Effector CD4-positive, alpha-beta T cell (primary cell): ENCODE measurements around the gene RD3L.
"Not testable (repeated sequence)": the region's sequence is repeated elsewhere in the genome, so short reads cannot be mapped to it uniquely, and the experiment has no call there.

ENCODE experiments used
- DNase-seq: peaks from one replicate; pipeline ENCODE4 v3.0.0-alpha.2; 2020

Gene RD3L

DNA sequence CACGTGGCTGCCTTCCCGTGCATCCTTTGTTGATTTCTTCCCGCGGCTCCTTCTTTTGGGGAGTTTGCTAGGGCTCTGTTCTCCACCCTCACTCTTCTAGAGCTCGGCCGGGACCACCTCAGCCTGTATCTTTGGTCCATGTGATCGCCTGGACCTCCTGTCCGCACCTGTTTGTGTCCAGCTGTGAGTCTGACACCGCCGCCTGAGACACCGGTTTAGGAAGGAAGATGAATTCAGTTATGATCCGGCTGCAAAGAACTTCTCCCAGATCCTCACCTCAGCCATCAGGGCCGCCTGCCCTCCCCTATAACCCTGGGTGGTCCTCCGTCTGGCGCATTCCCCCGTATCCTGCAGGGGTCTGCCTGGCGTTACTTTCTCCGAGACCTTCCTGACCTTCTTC lies 14.8 kb downstream of the RD3L start:
- DNase-seq = no peak

DNA sequence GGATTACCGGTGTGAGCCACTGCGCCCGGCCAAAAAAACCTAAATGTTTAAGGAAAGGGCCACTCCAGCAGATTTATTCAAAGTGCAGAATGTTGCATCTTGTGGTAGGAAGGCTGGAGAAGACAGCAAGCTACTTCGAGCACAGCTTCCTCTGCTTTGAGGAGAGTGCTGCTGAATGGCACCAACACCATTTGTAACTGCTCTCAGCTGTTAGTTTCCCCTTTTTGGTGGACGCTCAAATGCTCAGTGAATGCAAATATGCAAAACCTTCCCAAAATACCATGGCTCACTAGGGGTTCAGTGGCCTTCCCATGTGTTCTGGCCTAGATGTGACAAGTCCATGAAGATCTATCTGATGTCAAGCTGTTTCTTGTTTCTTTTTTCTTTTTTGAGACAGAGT lies 17.0 kb downstream of the RD3L start:
- DNase-seq = no peak

DNA sequence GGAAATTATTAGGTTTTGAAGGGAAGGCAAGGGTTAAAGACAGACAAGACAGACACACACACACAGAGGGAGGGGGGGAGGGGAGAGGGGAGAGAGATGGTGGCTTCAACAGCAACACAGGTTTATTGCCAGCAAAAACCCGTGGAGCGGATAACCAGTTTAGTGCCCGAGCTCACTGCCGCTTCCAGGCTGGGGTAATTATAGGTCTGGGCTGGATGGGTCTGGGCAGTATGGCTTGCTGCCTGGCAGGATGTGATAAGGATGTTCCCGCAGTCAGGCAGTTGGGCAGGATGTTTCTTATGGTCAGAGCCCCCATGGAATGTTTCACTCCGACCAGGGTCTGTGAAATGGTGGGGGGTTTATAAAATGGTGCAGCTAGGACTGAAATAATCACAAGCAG lies 18.5 kb downstream of the RD3L start:
- no peak for DNase-seq

DNA sequence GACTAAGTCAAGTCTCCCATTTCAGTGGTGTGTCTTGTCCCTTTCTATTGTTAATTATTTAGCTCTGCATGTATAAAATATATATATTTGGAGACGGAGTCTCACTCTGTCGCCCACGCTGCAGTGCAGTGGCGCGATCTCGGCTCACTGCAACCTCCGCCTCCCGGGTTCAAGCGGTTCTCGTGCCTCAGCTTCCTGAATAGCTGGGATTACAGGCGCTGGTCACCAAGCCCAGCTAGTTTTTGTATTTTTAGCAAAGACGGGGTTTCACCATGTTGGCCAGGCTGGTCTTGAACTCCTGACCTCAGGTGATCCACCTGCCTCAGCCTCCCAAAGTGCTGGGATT lies 20.5 kb downstream of the RD3L start:
- DNase-seq = not testable (repeated sequence)

DNA sequence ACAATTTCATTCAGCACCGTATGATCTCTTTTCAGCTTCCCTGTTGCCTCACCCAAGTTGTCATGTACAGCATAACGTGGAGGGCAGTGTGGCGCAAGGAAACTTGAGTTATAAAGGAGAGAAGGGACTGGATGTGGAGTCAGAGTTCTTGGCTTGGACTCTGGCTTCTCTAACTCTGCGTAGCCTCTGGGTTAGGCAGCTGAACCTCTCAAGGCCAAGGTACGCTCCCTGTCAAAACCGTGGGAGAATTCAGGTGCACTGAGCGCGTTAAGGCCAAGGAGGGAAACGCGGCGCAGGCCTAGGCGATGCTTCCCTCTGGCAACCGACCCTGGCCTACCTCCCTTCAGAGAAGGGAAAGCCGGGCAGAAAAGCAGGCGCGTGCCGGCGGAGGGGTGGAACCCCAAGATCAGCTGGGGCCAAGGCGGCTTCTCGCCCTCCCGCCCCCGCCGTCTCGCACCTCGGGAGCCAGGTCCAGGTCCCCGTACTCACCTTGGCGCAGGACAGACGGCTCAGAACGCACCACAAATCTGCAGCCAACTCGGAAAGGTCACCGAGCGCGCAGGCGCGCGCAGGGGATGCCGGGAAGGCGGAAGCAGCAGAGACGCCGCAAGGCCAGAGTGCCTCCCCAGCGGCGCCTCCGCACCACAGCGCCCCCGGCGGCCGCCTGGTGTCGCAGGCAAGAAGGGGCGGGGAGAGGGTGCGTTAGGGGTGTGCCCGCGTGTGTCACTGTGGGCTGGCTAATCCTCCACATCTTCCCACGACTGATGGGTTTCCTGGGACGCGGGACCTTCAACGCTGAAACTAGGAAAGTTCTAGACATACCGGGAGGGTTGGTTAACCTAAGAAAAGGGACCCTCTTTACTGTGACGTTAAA lies 21.1 kb downstream of the RD3L start:
- DNase-seq = peak; percentile 94

DNA sequence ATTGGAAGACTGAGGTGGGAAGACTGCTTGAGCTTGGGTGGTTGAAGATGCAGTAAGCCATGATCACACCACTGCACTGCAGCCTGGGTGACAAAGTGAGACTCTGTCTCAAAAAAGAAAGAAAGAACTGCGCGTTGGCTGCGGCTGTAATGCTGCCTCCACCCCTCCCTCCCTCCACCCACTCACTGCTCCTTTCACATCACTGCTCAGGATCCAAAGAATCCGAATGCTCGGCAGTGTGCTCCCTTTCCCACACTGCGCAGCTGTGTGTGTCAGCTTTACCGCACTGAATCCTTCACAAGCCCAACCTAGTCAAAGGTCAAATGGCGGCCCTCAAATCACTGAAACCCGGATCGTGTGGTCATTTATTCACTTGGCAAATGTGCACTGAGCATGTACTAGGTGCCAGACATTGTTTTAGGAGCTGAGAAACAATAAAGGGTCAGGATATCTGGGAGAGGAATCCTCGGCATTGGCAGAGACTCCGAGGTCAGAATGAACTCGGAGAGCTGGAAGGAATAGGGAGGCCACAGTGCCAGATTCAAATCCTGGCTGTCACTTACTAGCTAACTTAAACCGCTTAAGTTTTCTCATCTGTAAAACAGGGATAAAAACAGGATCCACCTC lies 25.6 kb downstream of the RD3L start:
- DNase-seq = no peak

DNA sequence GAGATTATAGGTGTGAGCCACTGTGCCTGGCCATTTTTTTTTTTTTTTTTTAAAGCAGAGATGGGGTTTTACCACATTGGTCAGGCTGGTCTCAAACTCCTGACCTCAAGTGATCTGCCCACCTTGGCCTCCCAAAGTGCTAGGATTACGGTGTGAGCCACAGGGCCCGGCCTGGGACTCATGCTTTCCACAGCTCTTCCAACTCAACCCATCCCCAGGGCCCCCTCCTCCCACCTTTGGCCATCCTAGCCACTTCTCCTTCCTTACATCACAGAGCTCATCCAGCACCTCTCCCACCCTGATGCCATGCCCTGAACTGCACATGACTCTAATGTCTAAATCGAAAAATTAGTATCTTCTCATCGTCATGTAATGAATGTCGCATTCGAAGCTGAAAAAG lies 26.7 kb downstream of the RD3L start:
- DNase-seq = no peak

DNA sequence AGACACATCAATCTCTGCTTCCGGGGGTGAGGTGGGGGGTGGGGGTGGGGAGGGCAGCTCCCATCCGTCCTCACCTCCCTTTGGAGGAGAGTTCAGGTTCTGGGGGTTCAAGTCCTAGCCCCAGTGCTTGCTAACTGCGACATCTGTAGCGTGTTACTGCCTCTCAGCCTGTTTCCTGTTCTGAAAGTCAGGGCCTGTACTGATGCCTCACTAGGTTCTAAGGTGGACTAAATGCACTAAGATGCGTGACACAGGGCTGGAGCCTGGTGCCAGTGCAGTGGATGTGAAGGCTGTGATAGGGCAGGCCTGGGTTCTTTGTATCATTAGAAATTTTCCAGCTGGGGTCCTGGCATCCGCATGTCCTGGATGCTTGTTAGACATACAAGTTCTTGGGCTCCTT lies 31.3 kb downstream of the RD3L start:
- DNase-seq = no peak

DNA sequence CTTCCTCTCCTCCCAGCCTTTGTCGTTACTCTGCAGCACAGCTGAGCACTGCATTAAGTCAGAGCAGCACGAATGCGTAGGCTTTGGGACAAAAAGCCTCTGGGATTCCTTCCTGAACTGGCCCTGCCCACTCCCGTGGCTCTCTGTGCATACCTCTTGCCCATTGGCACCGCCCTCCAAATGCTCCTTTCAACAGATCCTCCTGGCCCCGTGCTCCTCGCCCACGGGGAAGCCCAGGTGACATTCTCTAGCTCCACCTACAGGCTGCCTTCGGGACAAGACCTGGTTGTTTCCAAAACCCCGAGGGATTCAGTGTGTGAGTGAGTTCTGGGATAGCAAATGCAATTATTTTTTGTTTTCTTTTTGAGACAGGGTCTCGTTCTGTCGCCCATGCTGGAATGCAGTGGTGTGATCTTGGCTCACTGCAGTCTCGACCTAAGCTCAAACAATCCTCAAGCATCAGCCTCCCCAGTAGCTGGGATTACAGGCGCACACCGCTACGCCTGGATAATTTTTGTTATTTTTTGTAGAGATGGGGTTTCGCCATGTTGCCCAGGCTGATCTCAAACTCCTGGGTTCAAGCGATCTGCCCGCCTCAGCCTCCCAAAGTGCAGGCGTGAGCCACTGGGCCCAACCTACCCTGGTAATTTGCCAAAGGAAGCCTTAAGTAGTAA lies 31.9 kb downstream of the RD3L start:
- DNase-seq = peak; percentile 66

DNA sequence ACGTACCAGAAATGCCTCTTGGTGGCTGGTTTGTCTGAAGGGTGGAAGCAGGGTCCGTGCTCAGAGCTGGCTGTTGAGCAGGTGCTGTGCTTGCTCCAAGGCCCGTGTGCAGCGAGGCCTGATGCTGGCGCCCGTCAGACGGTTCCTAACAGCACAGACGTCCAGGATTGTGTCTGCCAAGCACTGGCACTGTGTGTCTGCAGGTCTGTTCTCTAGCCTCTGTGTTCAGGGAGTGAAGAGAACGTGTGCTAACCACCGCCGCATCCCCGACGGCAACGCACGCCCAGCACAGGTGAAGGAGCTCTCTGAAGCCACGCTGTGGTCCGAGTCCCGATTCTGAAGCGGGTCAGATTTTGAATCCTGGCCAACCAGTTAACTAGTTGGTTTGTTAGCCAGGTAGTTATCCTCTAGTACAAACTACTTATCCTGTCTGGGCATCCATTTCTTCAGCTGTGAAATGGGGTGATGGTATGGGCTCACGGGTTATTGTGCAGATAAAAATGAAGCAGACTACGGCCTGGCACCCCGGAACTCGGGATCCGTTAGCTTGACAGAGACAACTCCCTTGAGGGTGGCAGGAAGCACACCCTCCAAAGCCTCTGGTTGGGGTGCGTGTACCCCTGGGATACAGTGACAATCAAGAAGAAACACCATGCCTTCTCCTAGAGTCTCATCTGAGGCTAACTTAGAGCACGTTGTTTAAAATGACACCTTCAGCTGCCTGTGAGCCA lies 32.6 kb downstream of the RD3L start:
- DNase-seq = no peak

DNA sequence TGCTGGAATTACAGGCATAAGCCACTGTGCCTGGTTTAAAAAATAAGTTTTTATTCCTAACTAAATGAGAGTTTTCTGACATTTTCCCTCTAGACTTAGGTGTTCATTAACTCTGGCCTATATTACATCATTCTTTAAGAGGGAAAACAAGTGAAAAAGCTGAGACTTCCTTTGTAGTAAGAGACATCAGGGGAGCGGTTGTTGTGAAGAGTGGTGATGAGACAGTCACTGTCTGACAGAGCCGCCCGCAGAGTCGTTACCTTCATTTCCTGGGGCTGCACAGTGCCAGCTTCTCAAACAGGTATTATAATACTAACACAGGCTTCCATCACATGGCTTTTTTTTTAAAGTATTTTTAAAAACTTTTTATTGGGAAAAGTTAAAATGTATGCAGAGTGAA lies 33.7 kb downstream of the RD3L start:
- peak; percentile 30 for DNase-seq

DNA sequence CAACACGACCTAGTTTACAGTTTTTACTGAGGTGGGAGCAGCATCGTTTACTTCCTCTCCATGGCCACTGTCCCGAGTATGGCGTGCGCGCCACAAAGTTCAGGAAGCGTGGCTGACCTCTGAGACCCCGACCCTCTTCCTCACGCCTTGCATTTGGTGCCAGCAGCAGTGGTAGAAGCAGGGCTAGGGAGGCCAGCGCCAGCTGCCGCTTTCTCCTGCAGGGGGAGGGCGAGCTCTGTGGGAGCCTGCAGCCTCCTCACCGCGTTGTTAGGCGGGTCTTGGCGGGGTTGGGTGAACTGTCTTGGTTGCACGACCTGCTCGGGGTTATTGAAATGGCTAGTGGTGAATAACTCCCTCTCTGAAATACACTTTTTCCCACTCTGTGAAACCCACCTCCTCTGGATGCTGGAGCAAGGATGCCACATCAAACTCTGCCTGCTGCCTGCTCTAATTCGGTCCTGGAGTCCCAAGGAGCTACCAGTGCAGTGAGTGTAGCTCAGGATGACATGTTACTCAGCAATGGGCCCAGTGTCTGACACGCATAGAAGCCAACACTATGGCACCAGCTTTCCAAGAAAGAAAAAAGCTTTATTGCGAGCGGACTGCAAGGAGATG lies 36.4 kb downstream of the RD3L start:
- DNase-seq = no peak

DNA sequence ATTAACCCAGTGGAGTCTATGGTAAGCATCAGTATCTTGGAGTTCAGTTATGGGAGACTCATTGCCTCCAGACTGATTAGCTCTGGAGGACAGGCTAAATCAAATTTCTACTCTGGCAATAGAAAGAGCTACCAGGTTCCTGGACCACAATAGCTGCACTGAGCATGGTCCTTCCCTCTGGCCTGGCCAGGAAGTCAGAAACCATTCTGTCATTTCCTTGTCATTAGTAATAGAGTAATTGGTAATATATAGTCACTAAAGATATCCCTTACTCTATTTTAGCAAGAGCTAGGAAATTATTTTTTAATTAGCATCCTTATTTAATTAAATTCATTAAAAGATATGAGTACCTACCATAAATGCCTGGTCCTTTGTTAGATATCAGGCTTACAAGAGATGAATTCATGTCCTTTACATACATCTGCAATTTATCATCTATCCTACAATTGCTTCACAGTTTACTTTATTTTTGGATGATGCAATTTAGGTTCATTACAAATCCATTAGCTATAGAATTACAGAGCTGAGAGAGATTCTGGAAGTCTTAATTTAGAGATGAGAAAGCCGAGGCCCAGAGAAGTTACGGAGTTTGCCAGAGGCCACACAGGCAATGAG lies 37.7 kb downstream of the RD3L start:
- no peak for DNase-seq

DNA sequence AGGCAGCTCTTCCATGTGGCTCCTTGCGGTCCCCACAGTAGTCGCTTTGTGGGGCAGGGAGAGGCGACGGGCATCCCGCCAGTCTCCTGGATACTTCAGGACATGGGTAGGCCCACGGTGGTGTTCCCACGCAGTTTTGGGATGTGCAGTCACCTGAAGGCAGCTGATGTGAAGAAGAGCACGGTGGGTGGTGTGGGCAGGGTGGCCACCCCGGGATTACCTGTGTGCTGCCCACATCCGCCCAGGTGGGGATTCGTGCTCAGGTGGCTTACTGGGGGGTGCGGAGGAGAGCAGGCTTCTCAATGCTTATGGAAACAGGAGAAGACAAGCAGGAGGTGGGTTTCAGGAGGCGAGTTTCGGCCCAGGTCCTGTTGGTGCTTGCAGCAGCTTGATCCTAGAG lies 42.5 kb downstream of the RD3L start:
- DNase-seq = no peak

DNA sequence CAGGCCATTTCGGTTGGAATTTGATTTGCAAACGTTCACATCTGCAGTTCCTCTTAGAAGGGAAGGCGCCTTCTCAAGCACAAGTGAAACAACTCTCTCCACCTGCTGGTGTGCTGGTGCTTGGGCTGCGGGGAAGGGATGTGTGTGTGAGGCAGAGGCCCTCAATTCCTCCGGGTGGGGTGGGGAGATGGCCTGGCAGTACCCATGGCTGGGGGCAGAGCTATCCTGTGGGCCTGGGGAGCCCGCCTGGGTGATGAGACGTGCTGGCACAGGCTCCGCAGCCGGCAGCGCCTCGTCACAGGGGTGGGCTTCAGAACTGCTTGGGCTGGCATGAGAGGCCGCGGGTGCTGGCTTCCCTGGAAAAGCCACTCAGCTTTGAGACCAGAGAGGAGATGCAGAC lies 43.0 kb downstream of the RD3L start:
- DNase-seq = no peak

DNA sequence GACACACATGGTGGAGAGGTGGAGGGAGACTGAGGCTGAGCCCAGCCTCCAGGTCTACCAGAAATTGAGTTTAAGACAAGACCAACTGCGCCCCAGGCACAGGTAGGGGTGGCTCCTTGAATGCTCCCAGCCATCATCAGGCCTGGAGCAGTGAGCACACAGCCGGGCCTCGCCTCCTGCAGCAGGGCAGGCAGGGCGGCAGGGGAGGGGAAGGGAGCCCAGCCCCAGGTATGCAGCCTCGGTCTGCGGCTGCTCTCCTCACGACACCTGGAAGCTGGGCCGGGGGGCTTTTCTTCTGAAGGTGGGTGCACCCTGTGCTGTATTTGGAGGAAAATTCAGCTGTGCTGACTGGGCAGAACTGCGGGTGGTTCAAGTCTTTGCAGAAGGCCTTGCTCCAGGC lies 43.6 kb downstream of the RD3L start:
- no peak for DNase-seq

DNA sequence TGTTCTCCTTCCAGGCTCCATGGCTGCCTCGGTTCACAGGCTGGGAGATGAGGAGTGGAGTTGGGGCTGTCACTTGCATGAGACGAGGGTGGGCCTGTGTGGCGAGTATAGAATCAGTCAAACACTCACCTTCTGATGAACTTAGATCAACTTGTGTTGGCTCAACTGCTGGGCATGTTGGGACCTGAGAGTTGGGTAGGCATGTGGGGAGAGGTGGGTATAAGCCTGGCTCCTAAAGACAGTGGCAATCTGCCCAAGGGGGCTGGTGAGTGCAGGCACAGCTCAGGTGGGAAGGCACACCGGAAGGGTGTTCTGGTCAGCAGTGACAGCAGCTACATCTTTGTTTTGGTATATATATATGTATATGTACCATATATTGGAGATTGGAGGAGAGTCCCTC lies 44.1 kb downstream of the RD3L start:
- DNase-seq = no peak

DNA sequence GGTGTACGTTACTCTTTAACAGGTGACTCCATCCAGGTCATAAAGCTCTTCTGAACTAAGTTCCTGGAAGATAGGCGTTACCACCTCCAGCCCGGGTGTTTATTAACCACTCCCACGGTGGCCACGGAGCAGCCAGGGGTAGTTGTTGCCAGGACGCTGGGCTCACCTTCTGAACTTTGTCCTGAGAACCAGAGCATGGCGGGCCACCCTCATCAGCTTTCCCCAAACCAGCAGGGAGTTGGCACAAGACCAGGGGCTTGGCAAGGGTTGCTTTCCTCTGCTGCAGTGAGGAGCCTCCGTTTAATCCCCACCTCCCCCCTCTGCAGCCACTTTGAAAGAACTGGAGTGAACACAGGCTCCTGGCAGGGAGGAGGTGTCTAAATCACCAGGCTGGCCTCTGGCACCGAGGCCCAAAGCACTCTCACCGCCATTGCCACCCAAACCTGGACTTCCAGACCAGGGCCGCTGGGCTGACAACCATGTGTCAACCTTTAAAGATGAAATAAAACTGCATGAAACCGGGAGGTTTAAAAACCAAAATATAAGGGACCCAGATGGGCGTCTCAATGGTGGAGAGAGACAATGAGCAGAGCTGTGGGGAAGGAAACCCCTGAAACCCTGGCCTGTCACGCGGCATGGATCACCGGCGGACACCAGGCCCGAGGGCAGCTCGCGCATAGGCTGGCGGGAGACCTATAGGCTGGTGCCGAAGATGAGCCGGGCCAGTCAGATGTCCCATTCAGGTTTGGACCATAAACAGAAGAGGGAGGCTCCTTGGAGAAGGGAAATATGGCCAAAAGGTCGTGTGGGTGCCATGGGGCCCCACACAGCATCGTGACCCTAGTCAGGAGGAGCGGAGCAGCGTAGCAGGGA lies 45.0 kb downstream of the RD3L start:
- DNase-seq = no peak

DNA sequence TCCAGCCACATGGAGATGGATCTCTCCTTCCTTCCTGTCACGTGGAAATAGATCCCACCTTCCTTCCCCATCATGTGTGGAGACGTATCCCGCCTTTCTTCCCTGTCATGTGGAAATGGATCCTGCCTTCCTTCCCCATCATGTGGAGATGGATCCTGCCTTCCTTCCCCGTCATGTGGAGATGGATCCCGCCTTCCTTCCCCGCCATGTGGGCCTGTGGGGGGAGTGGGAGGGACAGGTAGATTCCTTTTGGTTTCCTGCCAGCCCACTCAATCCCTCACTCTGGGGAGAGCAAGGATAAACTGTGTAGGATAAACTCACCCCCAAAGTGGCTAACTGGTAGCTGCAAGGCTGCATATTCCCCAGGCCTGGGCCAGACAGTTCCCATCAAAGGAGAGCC lies 45.8 kb downstream of the RD3L start:
- no peak for DNase-seq

DNA sequence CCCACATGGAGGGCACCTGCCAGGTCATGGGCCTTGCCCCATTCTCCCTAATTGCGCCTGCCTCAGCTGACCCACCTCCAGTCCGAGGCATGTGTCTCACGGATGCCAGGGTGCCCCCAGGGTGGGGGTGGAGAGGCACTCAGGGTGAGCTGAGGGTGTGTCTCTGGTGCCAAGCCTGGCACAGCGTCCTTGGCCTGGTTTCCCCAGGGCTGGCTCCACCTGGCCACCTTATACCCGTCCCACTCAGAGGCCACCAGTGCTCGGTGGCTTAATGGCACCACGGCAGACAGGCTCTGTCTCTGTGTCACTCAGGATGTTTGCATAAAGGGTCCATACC lies 47.6 kb downstream of the RD3L start:
- no peak for DNase-seq

DNA sequence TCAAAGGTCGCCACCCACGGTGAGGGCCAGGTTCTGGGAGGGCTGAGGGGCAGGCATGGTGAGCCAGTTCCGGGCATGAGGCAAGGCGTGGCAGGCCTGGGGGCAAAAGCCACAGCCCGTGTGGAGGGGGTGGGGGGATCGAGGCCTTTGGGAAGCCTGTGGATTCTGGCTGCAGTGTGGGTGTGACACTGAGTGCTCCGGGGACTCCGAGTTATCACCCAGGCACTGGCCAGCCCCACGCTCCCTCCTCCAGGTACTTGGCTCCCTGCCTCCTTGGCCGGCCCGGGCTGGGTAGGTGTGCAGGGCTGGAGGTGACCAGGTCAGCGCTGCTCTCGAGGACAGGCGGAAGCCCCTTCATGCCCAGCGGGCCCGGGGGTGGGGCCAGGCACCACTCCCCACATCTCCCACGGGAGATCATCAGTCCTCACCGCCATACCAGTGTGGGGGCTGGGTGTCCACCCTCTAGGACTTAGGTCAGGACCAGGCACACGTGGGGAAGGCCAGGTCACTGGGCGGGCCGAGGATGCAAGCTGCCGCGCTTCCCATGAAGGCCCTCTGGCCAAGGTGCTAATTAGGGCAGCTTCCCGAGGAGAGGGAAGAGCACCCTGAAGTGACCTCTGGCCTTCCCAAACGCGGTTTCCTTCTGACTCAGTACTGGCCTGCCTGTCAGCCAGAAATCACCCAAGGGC lies 48.2 kb downstream of the RD3L start:
- no peak for DNase-seq
